Panc1 (cell line): ENCODE results near the gene GMPR2. TPM values are rescaled to one million over a fixed set of nuclear protein-coding genes. Genes with fewer than 3 reads are reported as not detected.

Experiments
- ATAC-seq: fragments of 200-7000 bp; cut with Tn5 transposase; 2 replicates; pipeline ENCODE4 v1.9.1; 2020; ENCODE audit warnings: mild to moderate bottlenecking, moderate library complexity
- BruUV-seq: library from RNA; stranded (reverse); fragments of 400-500 nt; replicated peaks from 2 replicates; lab custom pipeline; 2021; lab: Mats Ljungman, UMichigan
- CTCF ChIA-PET: fragments of 300-600 bp; sonication (Branson Sonifier 250); formaldehyde crosslinking; loops from one replicate; lab custom pipeline; 2022; ENCODE audit warnings: antibody characterized with exemption; lab: Charles Lee
- POLR2A ChIA-PET: fragments of 300-600 bp; sonication (Branson Sonifier 250); formaldehyde crosslinking; loops from one replicate; lab custom pipeline; 2022; ENCODE audit warnings: antibody characterized with exemption; lab: Charles Lee
- DNase-seq: peaks from one replicate; pipeline ENCODE4 v3.0.0-alpha.2; 2010; ENCODE audit warnings: low read depth, low spot score
- H3K27ac ChIP-seq: 2 replicates; pipeline ENCODE4 v1.5.1; 2011; ENCODE audit warnings: mild to moderate bottlenecking, low read length, inconsistent platforms
- H3K27me3 ChIP-seq: fragments of 200-500 bp; sonication (Bioruptor generic); 2 replicates; pipeline ENCODE4 v1.6.0; 2014; ENCODE audit warnings: low read length, inconsistent platforms; ENCODE audit not compliant: control insufficient read depth, insufficient read depth
- H3K36me3 ChIP-seq: fragments of 200-500 bp; sonication (Bioruptor generic); 2 replicates; pipeline ENCODE4 v1.5.1; 2014; ENCODE audit warnings: inconsistent platforms, mild to moderate bottlenecking, low read length, moderate library complexity; ENCODE audit not compliant: control insufficient read depth, insufficient read depth
- H3K4me1 ChIP-seq: 2 replicates; pipeline ENCODE4 v1.5.1; 2011; ENCODE audit warnings: inconsistent platforms, mild to moderate bottlenecking, low read length, moderate library complexity; ENCODE audit not compliant: control insufficient read depth, insufficient read depth
- H3K4me3 ChIP-seq, 2 experiments: 2 replicates each; pipeline ENCODE4 v1.5.1; 2011 to 2012; ENCODE audit warnings: low read depth in 2 of 2, low read length in 2 of 2, mild to moderate bottlenecking in 2 of 2, inconsistent platforms in 1 of 2, moderate library complexity in 1 of 2
- H3K9me3 ChIP-seq: fragments of 200-500 bp; sonication (Bioruptor generic); 2 replicates; pipeline ENCODE4 v1.5.1; 2014; ENCODE audit warnings: low read depth, mild to moderate bottlenecking, inconsistent platforms, low read length, moderate library complexity; ENCODE audit not compliant: control insufficient read depth, insufficient read depth
- CTCF ChIP-seq: fragments of 450-650 bp; IDR thresholded peaks from 2 replicates; pipeline ENCODE4 v1.5.1; 2017; ENCODE audit warnings: mild to moderate bottlenecking
- POLR2AphosphoS5 ChIP-seq: IDR thresholded peaks from 2 replicates; pipeline ENCODE4 v1.6.1; 2012; ENCODE audit warnings: mild to moderate bottlenecking, low read depth, low read length, moderate library complexity
- REST ChIP-seq, 2 experiments: IDR thresholded peaks; 2 replicates each; pipeline ENCODE4 v1.6.1; 2011 to 2012; ENCODE audit warnings: low read depth in 2 of 2, control low read depth in 1 of 2, low read length in 1 of 2, mild to moderate bottlenecking in 1 of 2, moderate library complexity in 1 of 2; ENCODE audit not compliant: insufficient read depth in 1 of 2
- SIN3A ChIP-seq: IDR thresholded peaks from 2 replicates; pipeline ENCODE4 v1.6.1; 2012; ENCODE audit warnings: low read depth, mild to moderate bottlenecking, low read length, moderate library complexity, borderline replicate concordance; ENCODE audit not compliant: insufficient read depth
- TCF7L2 ChIP-seq: IDR thresholded peaks from 2 replicates; pipeline ENCODE4 v1.6.1; 2011; ENCODE audit warnings: mild to moderate bottlenecking, low read depth, low read length, inconsistent platforms
- in situ Hi-C: cut with HindIII; loops from 2 replicates; pipeline ENCODE4 v1.10.0; 2016; ENCODE audit warnings: low sequenced_read_pairs, low pct_unique_long_range_greater_than_20kb
- intact Hi-C: fragments of 100-400 bp; cut with micrococcal nuclease; formaldehyde crosslinking; loops from one replicate; pipeline ENCODE4 v1.10.0; 2022; ENCODE audit not compliant: unreplicated experiment
- total RNA-seq: library from RNA; stranded (reverse); gene quantifications from one replicate; pipeline ENCODE4 v1.2.1, GENCODE V29; 2021; ENCODE audit not compliant: unreplicated experiment

The GMPR2 gene
- total RNA-seq, 1 experiment from 2014 or later, result 45.9 TPM

GRCh38 chr14:24234095-24235005 is 1.6 kb downstream of the GMPR2 start:
- Histone ChIP-seq H3K27me3 (no peaks in the 10 kb centered on the region), H3K9me3 (no peaks in the 10 kb centered on the region), H3K4me1 (peaks cover 20% of the 10 kb centered on the region), H3K27ac (peak overlapping the region; percentile 96; the same call in 1 of the 2 replicates), H3K4me3 (no peak overlapping the region), H3K36me3 (peaks cover 8% of the 10 kb centered on the region)
- DNase-seq (no peak), ATAC-seq (no peak)
- ChIA-PET POLR2A (no interaction called here), CTCF (no interaction called here)
- in situ Hi-C loops, result no loop called here
- intact Hi-C loops, result no loop called here
- TF ChIP-seq REST (IDR thresholded peaks at IDR 0.05; ENCODE audit: insufficient read depth in 1 of 2, low read depth in 2 of 2, low read length in 1 of 2) (no peak), CTCF (no peak), SIN3A (no peak), POLR2AphosphoS5 (no peak), TCF7L2 (no peak)
- no TSS peak for BruUV-seq

- Histone ChIP-seq H3K36me3 (peaks cover 10% of the 10 kb centered on the region), H3K27me3 (no peaks in the 10 kb centered on the region), H3K4me1 (peaks cover 27% of the 10 kb centered on the region), H3K4me3 (no peak overlapping the region), H3K9me3 (no peaks in the 10 kb centered on the region), H3K27ac (no peak overlapping the region)
- ChIA-PET CTCF (no interaction called here), POLR2A (no interaction called here)
- ATAC-seq (no peak), DNase-seq (no peak)
- in situ Hi-C loops, result no loop called here
- no TSS peak for BruUV-seq
- intact Hi-C loops, result no loop called here
- TF ChIP-seq CTCF (no peak), REST (IDR thresholded peaks at IDR 0.05; ENCODE audit: insufficient read depth in 1 of 2, low read depth in 2 of 2, low read length in 1 of 2) (no peak), SIN3A (no peak), TCF7L2 (no peak), POLR2AphosphoS5 (no peak; the same call in 1 of the 2 replicates)
Observed at GRCh38 chr14:24235804-24236688, 3.3 kb downstream of the GMPR2 start.
